22Rv1 (cell line): Measurements from ENCODE around the gene EVI2A.

Experiments
- H3K27ac ChIP-seq: fragments of 450-650 bp; 2 replicates; pipeline ENCODE4 v1.5.1; 2017
- ZFX ChIP-seq: fragments of 450-650 bp; IDR thresholded peaks from 2 replicates; pipeline ENCODE4 v1.6.1; 2017; ENCODE audit warnings: antibody characterized with exemption, borderline replicate concordance
- TF ChIP-seq, protein P1 (sequence below): fragments of 450-650 bp; IDR thresholded peaks from 2 replicates; pipeline ENCODE4 v1.5.1; 2017; ENCODE audit warnings: mild to moderate bottlenecking

EVI2A gene

DNA sequence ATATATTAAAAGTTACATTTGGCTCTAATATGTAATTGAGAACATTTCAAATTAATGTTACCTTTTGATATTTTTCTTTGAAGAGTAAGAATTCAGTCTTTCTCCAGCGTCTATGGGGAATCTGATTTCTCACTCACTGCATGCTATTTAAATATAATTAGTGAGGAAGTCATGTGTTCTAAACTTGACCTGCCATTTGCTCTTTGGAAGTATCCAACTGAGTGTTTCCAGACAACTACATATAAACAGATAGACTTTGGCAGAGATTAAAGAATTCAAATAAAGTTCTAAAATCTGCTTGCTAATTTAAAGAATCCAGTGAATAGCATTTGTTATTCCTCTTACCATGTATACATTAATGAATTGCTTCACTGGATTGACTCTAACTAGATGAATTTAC, 47.9 kb downstream of the EVI2A start:
- TF ChIP-seq, protein P1, sequence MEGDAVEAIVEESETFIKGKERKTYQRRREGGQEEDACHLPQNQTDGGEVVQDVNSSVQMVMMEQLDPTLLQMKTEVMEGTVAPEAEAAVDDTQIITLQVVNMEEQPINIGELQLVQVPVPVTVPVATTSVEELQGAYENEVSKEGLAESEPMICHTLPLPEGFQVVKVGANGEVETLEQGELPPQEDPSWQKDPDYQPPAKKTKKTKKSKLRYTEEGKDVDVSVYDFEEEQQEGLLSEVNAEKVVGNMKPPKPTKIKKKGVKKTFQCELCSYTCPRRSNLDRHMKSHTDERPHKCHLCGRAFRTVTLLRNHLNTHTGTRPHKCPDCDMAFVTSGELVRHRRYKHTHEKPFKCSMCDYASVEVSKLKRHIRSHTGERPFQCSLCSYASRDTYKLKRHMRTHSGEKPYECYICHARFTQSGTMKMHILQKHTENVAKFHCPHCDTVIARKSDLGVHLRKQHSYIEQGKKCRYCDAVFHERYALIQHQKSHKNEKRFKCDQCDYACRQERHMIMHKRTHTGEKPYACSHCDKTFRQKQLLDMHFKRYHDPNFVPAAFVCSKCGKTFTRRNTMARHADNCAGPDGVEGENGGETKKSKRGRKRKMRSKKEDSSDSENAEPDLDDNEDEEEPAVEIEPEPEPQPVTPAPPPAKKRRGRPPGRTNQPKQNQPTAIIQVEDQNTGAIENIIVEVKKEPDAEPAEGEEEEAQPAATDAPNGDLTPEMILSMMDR: no peak
- TF ChIP-seq ZFX: no peak
- no peak overlapping the region for H3K27ac ChIP-seq

DNA sequence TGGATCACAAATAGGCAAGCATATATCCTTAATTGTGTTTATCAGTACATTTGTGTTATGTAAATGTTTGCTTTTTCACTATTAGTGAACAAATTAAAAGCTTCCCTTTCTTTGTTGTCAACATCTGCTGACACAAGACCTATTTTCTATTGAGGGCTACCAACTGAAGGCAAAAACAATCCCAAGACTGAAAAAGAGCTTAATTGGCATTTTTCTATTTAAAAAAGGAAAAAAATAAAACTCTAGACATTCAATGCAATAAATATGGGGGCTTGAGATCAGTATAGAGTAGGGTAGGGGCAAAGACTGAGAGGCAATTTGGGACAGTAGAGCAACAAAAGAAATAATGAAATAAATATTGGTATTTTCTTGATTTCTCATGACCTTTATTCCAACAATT, 48.6 kb downstream of the EVI2A start:
- H3K27ac ChIP-seq: no peak overlapping the region
- TF ChIP-seq ZFX: no peak
- TF ChIP-seq, protein P1: no peak

DNA sequence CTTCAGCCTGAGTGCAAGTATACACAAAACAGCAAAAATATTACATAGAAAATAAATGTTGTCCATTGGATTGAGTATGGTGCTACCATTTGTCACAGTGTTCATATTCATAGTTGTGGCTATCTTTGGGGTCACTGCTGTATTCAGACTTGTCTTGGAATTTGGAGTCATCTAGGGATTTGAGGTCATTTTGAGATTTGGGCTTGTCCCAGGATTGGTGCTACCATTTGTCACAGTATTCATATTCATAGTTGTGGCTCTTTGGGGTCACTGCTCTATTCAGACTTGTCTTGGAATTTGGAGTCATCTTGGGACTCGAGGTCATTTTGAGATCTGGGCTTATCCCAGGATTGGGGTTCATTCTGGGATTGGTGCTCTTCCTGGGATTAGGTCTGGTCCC, 49.2 kb downstream of the EVI2A start:
- H3K27ac ChIP-seq: no peak overlapping the region
- TF ChIP-seq, protein P1: no peak
- TF ChIP-seq ZFX: no peak

DNA sequence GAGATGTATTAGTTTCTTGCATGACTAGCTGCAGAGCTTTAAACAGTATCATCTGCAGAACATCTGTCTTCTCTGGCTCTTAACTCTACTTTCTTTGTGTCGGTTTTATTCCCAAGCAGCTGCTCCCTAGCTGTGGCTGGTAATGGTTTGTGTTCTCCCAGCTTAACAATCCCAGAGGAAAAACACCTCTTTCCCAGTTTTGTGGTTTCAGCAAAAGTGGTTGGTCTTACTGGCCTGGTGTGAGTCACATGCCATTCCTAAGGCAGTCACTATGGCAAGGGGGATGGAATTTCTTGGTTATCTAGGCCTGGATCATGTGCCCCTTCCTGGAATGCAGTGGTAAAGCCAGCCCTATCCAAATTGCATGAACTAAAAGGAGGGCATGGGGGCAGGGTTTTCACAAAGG, 51.8 kb downstream of the EVI2A start:
- TF ChIP-seq, protein P1: no peak
- no peak for TF ChIP-seq ZFX
- no peak overlapping the region for H3K27ac ChIP-seq

DNA sequence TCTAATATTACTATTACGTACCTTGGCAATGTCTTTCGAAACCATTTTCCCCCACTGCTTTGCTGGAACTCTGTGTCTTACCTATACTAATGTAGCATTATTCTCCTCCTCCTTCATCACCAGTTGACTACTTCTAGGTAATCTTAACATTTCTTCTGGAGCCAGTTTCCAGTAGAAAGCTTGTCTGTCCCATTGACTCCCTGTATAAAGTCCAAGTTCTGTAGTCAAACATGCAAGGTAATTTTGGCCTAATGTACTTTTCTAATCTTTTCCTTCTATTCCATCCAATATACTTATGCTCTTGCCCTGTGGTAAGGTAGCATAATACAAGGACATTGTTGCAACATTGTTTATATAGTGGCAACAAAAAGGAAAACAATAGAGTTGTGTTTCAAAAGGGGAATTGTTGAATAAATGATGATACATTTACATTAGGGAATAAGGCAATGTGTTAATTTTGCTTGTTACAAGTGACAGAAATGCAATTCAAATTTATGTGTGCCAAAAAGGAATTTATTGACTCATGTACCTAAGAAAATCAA, 52.3 kb downstream of the EVI2A start:
- H3K27ac ChIP-seq: no peak overlapping the region
- TF ChIP-seq ZFX: no peak
- TF ChIP-seq, protein P1: no peak
